Measurements from ENCODE around the gene CLNK. TPM values are rescaled to one million over a fixed set of nuclear protein-coding genes. Genes with fewer than 3 reads are reported as not detected.

CLNK gene
- total and polyA plus RNA-seq, 2 experiments from 2014 or later = not detected

- H3K27me3 ChIP-seq = no peaks in the 10 kb centered on the region
- no peaks in the 10 kb centered on the region for H3K36me3 ChIP-seq
- no peak for DNase-seq (ENCODE audit: low read depth in 1 of 2, low spot score in 1 of 2)
- H3K9me3 ChIP-seq (ENCODE audit: low read depth) = no peaks in the 10 kb centered on the region
- H3K4me3 ChIP-seq = no peak overlapping the region
- peaks cover 2% of the 10 kb centered on the region for H3K4me1 ChIP-seq (ENCODE audit: low read depth)
- H3K27ac ChIP-seq = no peak overlapping the region
- no peak for TF ChIP-seq CTCF (IDR thresholded peaks at IDR 0.05; ENCODE audit: low read depth, low read length)
Measured at GRCh38 chr4:10582951-10583350, 101.6 kb downstream of the CLNK start.

DNA sequence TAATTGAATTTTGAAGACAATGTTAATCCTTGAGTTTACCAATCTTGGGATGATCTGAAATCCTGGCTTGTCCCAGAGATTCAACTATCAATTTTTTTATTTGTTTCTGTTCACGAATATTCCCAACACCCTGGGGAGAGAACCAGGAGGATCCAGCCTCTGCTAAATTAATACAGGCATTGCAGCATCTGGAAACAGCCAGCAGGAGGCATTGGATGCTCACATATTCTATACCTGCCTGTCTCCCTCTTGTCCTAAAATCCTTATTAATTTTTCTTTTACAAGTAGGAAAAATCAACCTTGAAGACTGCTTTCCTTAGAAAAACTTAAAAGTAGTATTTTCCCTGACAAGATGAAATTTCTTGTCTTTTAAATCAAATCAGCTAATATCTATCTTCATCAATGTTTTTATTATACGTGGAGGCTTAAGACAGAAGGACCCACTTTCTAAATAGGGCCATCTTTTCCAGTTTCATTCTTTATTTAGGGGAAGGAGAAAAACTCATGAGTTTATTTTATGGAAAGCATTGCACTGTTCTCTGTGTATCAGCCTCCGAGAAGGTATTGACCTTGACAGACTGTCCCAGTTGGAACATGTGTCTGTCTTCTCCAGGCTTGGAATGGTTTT lies 102.4 kb downstream of the CLNK start:
- Histone ChIP-seq H3K9me3 (ENCODE audit: low read depth) (no peaks in the 10 kb centered on the region), H3K4me1 (ENCODE audit: low read depth) (no peaks in the 10 kb centered on the region), H3K36me3 (no peaks in the 10 kb centered on the region), H3K27me3 (no peaks in the 10 kb centered on the region), H3K27ac (no peak overlapping the region), H3K4me3 (no peak overlapping the region)
- DNase-seq (ENCODE audit: low read depth in 1 of 2, low spot score in 1 of 2) = peak; percentile 60 to 74
- TF ChIP-seq CTCF (IDR thresholded peaks at IDR 0.05; ENCODE audit: low read depth, low read length) = peak; percentile 93

- H3K27ac ChIP-seq = no peak overlapping the region
- H3K4me1 ChIP-seq (ENCODE audit: low read depth) = no peaks in the 10 kb centered on the region
- no peak for TF ChIP-seq CTCF (IDR thresholded peaks at IDR 0.05; ENCODE audit: low read depth, low read length)
Measured at GRCh38 chr4:10581022-10581421, 103.5 kb downstream of the CLNK start.

DNA sequence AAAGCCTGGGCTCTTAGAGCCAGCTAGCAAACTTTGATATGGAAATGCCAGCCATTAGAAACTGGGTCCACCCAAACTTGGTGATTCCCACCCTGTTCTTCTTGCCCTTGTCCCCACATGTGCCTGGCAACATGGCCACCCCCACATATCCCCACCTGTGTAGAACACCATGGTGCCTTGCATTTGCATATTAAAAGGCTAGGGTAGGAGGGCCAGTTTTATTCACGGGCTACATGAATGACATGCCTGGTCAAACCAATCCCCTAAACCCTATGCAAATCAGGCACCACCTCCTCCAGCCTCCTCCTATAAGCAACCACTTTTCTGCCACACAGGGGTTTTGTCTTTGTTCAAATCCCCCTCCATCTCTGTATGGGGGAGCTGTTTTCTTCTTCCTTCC lies 104.9 kb downstream of the CLNK start:
- H3K36me3 ChIP-seq = no peaks in the 10 kb centered on the region
- no peak for DNase-seq (ENCODE audit: low read depth in 1 of 2, low spot score in 1 of 2)
- H3K27ac ChIP-seq = no peak overlapping the region

More at GRCh38 chr4:10581022-10581421, 103.5 kb downstream of the CLNK start:
- Histone ChIP-seq H3K9me3 (ENCODE audit: low read depth) (no peaks in the 10 kb centered on the region), H3K27me3 (no peaks in the 10 kb centered on the region), H3K4me3 (no peak overlapping the region), H3K36me3 (no peaks in the 10 kb centered on the region)
- DNase-seq (ENCODE audit: low read depth in 1 of 2, low spot score in 1 of 2) = no peak

GRCh38 chr4:10577508-10578426 lies 106.8 kb downstream of the CLNK start:
- Histone ChIP-seq H3K27ac (no peak overlapping the region), H3K4me3 (no peak overlapping the region), H3K36me3 (no peaks in the 10 kb centered on the region), H3K4me1 (ENCODE audit: low read depth) (no peaks in the 10 kb centered on the region), H3K27me3 (no peaks in the 10 kb centered on the region), H3K9me3 (ENCODE audit: low read depth) (no peaks in the 10 kb centered on the region)
- no peak for DNase-seq (ENCODE audit: low read depth in 1 of 2, low spot score in 1 of 2)
- no peak for TF ChIP-seq CTCF (IDR thresholded peaks at IDR 0.05; ENCODE audit: low read depth, low read length)

More for the DNA sequence above, 104.9 kb downstream of the CLNK start:
- no peaks in the 10 kb centered on the region for H3K9me3 ChIP-seq (ENCODE audit: low read depth)
- H3K4me1 ChIP-seq (ENCODE audit: low read depth) = no peaks in the 10 kb centered on the region
- no peak for TF ChIP-seq CTCF (IDR thresholded peaks at IDR 0.05; ENCODE audit: low read depth, low read length)
- H3K4me3 ChIP-seq = no peak overlapping the region
- H3K27me3 ChIP-seq = no peaks in the 10 kb centered on the region
